GM12872 (cell line): ENCODE data around the gene TGM3.

ENCODE experiments used
- CTCF ChIP-seq: IDR thresholded peaks from 3 replicates; pipeline ENCODE4 v1.5.1; 2011; ENCODE audit warnings: low read depth, mild to moderate bottlenecking, low read length, moderate library complexity; ENCODE audit not compliant: insufficient read depth

The TGM3 gene

DNA sequence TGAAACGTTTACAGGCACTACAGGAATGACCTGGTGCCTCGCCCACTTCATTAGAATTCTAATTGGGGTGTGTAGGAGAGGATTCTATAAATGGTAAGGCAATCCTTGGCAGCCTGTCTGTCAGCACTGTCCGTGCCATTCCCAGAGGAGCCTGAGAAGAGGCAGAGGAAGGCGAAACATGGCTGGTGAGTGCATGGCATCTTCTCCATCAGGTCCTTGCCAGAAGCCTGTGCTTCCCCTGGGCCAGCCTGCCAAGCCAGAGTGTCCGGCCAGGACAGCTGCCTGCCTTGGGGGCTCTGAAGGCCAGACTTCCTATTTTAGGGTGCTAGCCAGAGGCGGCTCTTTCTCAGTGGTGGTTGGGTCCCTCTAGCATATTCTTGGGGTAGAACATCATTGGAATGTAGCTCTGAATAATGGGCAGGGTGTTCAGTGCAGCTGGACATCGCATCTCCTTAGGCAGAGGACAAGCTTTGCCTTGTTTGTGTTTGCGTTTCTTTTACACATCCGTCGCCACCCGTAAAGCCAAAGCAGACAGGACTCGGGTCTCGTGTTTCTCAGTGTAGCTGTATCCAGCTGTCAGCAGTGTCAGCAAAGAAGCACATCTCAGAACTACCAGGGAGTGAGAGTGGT is at the start of gene TGM3:
TGM3 (plus strand) TSS at position 116 of the 630 bp plus-strand sequence; CDS start at position 179, 63 bp downstream.
- no peak for TF ChIP-seq CTCF

GRCh38 chr20:2246069-2246491 is 49.7 kb upstream of the TGM3 start:
- no peak for TF ChIP-seq CTCF

DNA sequence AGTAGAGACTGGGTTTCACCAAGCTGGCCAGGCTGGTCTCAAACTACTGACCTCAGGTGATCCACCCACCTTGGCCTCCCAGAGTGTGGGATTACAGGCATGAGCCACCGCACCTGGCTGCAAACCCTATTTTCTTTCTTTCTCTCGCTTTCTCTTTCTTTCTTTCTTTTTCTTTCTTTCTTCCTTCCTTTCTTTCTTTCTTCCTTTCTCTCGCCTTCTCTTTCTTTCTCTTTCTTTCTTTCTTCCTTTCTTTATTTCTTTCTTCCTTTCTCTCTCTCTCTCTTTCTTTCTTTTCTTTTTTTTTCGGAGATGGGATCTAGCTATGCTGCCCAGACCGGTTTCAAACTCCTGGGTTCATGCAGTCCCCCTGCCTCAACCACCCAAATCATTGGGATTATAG is 47.0 kb upstream of the TGM3 start:
- TF ChIP-seq CTCF: no peak

DNA sequence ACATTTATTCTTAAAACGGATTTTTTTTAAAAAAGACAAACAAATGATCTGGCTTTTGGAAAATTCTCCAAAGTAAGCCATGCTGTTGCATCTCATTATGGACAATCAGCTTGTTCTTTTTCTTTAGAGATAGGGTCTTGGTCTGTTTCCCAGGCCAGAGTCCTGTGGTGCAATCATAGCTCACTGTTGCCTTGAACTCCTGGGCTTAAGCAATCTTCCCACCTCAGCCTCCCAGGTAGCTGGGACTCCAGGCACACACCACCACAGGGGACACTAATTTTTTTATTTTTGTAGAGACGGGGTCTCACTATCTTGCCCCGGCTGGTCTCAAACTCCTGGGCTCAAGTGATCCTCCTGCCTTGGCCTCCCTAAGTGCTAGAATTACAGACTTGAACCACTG is 45.9 kb upstream of the TGM3 start:
- TF ChIP-seq CTCF: no peak

GRCh38 chr20:2252419-2252997 is 43.3 kb upstream of the TGM3 start:
- no peak for TF ChIP-seq CTCF

GRCh38 chr20:2253256-2253655 is 42.5 kb upstream of the TGM3 start:
- TF ChIP-seq CTCF: no peak

DNA sequence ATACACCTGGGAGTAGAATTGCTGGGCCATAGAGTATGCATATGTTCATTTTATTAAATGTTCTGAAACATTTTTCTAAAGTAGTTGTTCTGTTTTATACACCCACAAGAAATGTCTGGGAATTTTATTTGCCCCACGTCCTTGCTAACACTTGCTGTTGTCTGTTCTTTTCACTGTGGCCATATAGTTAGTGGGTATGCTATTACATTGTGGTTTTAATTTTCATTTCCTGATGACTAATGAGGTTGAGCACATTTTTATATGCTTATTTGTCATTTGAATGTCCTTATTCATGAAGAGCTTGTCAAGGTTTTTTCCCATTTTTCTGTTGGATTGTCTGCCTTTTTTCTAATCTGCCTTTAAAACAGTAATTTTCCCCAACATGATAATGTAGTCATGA is 41.5 kb upstream of the TGM3 start:
- no peak for TF ChIP-seq CTCF
